Measurements from ENCODE around the gene MYCBPAP. TPM values are rescaled to one million over a fixed set of nuclear protein-coding genes. Genes with fewer than 3 reads are reported as not detected.

MYCBPAP gene
- polyA plus RNA-seq, 3 donors = not detected

GRCh38 chr17:50541716-50542688 lies 33.8 kb downstream of the MYCBPAP start:
- intact Hi-C loops (cut with micrococcal nuclease) = loop anchor here (5.0 to 10.0 kb wide), 4 partner anchors 57 to 303 kb away; partner anchors contain the start of gene ANKRD40 (in 1 of the 2)
- peak; percentile 61 to 77 (median 76) for DNase-seq
- Histone ChIP-seq H2AFZ (ENCODE audit: insufficient read depth, low read depth, low read length, poor library complexity, severe bottlenecking) (peak overlapping the region; percentile 96), H3K4me2 (replicated peaks; ENCODE audit: extremely low read depth, low read length, poor library complexity, severe bottlenecking) (peak overlapping the region; percentile 99), H4K20me1 (ENCODE audit: insufficient read depth, low read length) (no peaks in the 10 kb centered on the region), H3K27me3 (ENCODE audit: control insufficient read depth in 2 of 2, insufficient read depth in 2 of 2, low read length in 2 of 2) (no peaks in the 10 kb centered on the region), H3K36me3 (replicated peaks in 1 of 2; ENCODE audit: control insufficient read depth in 1 of 2, insufficient read depth in 2 of 2, low read length in 2 of 2) (no peaks in the 10 kb centered on the region), H3K9ac (ENCODE audit: insufficient read depth, low read length, poor library complexity, severe bottlenecking) (peak overlapping the region; percentile 60), H3K4me1 (ENCODE audit: control insufficient read depth in 1 of 2, insufficient read depth in 2 of 2, low read length in 2 of 2) (peaks cover 20 to 28% of the 10 kb centered on the region in 2 donors), H3K4me3 (replicated peaks in 1 of 3; ENCODE audit: low read depth in 2 of 3, low read length in 3 of 3) (peak overlapping the region; percentile 35 to 85 (median 48)), H3K9me3 (replicated peaks in 1 of 2; ENCODE audit: control insufficient read depth in 1 of 2, insufficient read depth in 1 of 2, low read length in 2 of 2) (no peaks in the 10 kb centered on the region), H3K79me2 (ENCODE audit: insufficient read depth, low read length) (no peaks in the 10 kb centered on the region), H3K27ac (ENCODE audit: low read depth in 1 of 2, low read length in 2 of 2) (no peak overlapping the region)
- Mint-ChIP-seq H3K4me1 (peaks cover 27% of the 10 kb centered on the region), H3K9me3 (no peaks in the 10 kb centered on the region), H3K27ac (peak overlapping the region in 3 of 7 donors; percentile 46 to 74 (median 60)), H3K27me3 (ENCODE audit: low read depth in 3 of 3) (peaks cover 11 to 26% (median 18%) of the 10 kb centered on the region in 3 donors), H3K4me3 (peak overlapping the region; percentile 84 to 95), H3K36me3 (no peaks in the 10 kb centered on the region)
- TF ChIP-seq CTCF (IDR thresholded peaks at IDR 0.05) = peak; percentile 29
- WGBS (ENCODE audit: insufficient coverage) = 2% methylated on average over 79 of the region's 82 CpGs
